ENCODE results near the gene UBN1. TPM values are rescaled to one million over a fixed set of nuclear protein-coding genes. Genes with fewer than 3 reads are reported as not detected.
A peak's percentile ranks its signal among the peaks of the same experiment; 100 is the strongest.

Gene UBN1
- polyA plus RNA-seq, 3 donors, result 35.1 to 36.2 (median 35.2) TPM

DNA sequence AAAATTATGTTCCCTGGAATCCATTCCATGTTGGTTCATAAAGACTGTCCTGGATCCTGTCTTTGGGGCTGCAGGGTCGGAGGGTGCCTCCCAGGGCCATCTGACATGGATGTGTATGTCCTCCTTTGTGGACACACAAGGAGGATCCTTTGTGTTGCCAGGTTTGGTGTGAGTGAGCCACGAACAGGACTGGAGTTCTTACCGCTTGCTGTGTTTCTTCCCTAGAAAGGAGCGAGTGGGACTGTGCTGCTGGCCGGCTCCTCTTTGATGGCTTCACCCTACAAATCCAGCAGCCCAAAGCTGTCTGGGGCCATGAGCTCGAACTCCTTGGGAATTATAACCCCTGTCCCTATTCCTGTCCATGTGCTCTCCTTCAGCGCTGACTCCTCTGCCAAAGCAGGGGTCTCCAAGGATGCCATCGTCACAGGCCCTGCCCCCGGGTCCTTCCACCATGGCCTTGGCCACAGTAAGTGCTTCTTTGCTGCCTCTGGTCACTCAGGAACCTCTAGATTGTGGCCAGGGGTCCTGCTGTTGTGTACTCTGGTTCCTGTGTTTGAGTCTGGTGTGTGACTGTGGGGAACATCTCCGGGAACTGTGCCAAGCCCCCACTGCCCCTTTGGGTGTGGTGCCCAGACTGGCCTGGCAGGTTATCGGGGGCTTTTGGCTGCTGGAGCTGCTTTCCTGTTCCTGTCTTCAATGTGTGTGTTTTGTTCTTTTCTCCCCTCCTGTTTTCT lies 29.5 kb downstream of the UBN1 start:
- no peak for DNase-seq (ENCODE audit: extremely low read depth in 1 of 11, low read depth in 9 of 11, low spot score in 4 of 11)

DNA sequence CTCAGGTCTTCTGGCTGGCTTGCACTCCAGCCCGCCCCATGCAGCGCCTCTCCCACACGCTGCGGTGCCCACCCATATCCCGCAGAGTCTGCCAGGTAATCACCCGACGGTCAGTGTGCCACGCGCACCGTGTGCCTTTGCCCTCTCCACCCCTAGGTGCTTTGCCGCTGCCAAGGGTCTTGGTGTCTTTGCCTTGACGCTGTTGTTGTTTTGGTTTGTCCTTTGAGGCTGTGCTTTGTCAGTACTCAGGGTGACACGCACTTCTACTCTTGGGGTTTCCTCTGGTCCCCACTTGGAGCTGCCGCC lies 30.1 kb downstream of the UBN1 start:
- no peak for DNase-seq (ENCODE audit: extremely low read depth in 1 of 11, low read depth in 9 of 11, low spot score in 4 of 11)

DNA sequence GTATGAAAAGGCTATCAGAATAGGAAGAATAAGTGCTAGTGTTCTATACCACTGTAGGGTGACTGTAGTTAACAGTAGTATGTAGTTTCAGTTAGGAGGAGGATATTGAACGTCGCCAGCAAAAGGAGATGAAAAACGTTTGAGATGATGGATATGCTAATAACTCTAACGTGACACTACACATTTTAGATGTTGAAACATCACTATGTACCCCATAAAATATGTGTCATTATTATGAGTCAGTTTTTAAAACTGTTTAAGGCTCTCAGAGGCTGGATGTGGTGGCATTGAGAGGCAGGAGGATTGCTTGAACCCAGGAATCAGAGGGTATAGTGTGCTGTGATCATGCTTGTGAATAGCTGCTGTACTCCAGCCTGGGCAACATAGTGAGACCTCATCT lies 31.8 kb downstream of the UBN1 start:
- DNase-seq (ENCODE audit: extremely low read depth in 1 of 11, low read depth in 9 of 11, low spot score in 4 of 11), result no peak

DNA sequence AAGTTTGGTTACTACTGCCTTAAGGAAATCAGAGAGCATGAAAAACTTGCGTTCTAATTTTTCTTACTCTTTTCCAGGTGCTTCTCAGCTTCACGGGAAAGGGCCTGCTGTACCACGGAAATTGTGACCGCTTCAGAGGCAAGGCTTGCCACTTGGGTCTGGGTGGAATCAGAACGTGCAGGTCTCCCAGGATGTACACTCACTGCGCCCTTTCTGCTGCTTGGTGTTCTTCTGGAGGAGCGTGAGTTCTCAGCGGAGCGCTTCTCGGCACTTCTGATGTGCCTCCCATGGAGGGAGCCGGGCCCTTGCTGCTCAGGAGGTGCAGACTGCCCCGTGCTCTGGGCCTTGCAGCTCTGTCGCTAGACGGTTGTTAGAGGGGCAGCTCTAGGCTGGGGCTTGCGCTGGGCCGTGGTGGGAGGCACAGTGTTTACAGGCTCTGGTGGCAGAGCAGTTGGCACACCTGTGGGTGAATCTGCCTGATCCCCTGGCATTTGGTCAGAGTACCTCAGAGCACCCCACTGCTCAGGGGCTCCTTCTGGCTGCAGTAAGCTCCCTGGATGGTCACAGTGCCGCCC lies 32.8 kb downstream of the UBN1 start:
- DNase-seq (ENCODE audit: extremely low read depth in 1 of 11, low read depth in 9 of 11, low spot score in 4 of 11), result no peak

DNA sequence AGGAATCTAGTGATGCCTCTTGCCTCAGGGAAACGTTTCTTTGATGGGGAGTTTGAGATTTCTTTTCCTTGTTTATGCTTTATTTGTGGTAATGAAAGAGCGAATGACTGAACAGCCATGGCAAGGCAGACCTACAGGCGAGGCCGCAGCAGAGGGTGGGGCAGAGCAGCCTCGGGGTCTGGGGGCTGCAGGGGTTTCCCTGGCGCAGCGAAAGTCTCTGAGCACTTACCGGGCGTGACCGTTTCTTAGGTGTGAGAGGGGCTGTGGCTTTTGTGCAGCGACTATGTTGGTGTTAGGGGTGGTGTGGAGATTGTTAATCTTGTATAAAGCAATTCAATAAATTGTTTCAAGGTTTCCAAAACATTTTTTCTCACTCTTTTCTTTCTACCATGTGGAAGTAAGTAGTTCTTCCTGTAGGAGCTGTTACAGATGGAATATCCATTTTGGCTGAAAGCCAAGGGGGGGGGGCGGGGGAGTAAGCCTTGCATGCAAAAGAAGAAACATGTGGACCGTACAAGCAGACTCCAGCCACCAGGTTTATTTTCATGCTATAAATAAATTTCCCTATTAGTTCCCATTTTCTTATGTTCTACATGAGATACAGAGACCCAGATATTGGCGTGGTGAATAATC lies 34.8 kb downstream of the UBN1 start:
- DNase-seq (ENCODE audit: extremely low read depth in 1 of 11, low read depth in 9 of 11, low spot score in 4 of 11), result peak in 6 of 11 donors; percentile 24 to 64 (median 40)

DNA sequence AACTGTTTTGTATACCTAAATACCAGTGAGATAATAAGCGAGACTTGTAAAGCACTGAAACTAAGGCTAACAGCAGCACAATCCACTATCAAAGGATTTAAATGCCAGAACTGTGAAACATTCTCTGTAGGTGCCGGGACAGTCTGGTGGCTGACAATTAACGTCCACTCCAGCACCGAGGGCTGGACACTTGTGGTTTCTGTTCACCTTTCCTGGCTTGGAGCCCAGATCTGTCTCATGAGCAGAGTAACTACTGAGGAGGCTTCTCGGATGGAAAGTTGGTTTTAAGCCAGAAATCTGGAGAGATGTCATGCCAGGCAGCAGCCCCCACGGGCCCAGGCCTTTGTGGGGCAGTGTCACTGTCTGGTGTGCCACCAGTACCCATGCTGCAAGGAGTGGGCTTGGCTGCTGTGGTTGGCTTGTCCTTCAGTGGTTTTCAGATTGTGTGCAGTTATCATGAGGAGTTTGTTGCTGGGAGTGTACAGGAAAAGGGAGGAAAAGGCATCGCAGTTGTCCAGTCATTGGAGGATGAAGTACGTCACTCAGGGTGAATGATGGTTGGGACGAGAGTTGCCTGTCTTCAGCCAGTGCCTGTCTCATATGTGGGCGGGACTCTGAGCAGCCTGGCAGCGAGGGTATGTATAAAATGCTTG lies 35.5 kb downstream of the UBN1 start:
- DNase-seq (ENCODE audit: extremely low read depth in 1 of 11, low read depth in 9 of 11, low spot score in 4 of 11), result peak in 2 of 11 donors; percentile 31 to 41

DNA sequence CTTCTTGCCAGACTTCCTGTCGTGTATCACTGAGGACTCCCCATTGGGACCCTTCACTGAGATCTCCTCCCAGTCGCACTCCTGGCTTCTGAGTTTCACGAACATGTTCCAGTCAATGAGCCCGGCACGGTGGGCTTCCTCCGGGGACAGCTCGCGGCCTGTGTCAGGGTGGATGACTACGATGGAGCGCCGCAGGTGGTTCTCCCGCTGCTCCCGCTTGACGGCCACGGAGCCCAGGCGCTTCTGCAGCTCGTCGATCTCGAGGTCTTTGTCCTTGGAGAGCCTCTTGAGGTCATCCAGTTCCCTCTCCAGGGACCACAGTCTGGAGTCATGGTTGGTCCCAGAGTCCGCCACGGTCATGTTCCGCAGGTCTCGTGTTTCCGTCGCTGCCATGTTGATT lies 36.2 kb downstream of the UBN1 start:
- no peak for DNase-seq (ENCODE audit: extremely low read depth in 1 of 11, low read depth in 9 of 11, low spot score in 4 of 11)

DNA sequence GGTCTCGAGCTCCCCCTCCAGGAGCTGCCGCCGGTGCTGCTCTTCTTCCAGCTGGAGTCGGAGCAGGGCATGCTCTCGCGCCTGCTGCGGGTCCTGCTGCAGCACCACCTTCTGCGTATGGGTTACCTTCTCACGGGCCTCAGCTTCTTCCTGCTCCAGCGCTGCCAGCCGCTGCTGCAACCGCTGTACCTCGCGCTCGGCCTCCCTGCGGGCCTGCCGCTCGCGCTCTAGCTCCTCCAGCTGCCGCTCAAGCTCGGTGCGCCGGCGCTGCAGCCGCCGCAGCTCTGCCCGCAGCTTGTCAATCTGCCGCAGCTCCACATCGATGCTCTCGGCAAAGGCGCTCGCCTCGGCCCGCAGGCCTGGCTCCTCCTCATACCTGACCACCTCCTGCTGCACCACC lies 36.9 kb downstream of the UBN1 start:
- no peak for DNase-seq (ENCODE audit: extremely low read depth in 1 of 11, low read depth in 9 of 11, low spot score in 4 of 11)

DNA sequence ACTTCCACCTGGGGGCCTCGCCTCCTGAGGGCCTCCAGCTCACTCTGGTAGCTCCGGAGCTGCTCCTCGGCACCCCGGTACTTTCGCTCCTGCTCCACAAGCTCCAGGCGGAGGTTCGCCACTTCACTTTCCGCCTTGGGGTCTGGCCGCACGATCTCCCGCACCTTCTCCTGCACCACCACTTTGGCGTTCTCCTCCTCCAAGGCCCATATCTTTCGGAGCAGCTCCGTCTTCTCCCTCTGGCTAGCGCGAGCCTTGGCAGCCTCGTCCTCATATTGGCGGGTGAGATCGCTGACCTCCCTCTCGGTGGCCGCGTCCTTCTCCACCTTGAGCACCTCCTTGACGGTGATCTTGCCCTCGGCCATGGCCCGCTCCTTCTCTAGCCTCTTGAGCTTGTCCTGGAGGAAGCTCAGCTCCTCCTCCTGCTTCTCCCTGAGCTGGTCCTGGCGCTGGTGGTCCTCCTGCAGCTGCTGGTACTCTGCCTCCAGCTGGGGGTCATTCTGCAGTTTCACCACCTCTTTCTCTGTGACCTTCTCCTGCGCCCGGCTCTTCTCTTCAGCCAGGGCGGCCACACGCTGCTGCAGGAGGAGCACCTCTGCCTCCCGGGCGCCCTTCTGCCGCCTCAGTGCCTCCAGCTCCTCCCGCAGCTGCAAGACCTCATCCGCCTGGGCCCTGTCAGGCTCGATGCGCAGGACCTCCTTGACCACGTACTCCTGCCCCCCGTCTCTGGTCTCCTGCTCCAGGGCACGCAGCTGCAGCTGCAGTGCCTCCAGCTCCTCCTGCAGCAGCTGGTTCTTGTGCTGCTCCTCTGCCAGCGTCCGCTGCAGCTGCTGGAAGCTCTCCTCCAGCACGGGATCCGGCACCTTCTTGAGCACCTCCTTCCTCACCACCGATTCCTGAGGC lies 37.9 kb downstream of the UBN1 start:
- no peak for DNase-seq (ENCODE audit: extremely low read depth in 1 of 11, low read depth in 9 of 11, low spot score in 4 of 11)

DNA sequence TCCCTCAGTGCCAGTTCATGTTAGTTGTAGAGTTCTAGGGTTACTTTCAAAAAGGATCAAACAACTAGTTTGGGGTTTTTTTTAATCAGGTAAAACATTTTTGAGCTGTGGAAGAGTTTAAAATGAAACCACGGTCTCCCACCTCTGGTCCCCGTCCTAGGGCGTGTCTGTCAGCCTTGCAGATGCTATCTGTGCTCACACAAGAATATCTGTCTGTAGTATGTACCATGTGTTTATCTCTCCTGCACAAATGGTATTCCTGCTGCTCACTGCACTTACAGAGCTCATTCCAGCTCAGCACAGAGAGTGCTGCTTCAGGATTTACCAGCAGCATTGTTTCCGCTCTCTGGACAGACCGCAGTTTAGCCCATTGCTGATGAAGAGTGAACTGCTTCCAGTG lies 38.9 kb downstream of the UBN1 start:
- DNase-seq (ENCODE audit: extremely low read depth in 1 of 11, low read depth in 9 of 11, low spot score in 4 of 11), result no peak

DNA sequence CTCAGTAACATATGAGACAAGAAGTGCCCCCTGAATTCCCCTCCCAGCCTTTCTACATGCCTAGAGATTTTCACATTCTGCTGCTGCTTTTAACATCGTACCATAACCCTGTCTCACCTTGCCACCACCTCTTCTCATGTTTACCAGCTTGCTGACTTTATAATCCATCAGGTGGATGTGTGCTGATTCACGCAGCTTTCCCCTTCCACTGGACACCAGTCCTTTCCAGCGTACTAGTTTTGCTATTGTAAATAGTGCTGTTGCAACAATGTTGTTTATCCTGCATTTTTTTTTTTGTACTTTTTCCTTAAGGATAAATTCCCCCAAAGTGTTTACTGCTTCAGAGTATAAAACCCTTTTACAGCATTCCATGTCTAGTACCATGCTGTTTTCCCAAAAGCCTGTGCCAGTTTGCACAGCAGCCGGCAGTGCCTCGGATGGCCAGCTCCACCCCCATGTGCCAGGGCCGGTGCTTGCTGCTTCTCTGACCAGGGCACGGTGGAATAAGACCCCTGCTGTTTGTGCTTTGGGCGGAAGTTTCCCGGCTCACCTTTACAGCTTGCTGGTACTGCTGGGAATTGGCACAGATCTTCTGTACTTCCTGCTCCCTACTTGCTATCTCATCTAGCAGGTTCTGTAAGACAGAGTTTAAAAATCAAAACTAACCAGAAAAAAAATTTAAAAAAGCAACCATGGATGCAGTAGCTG lies 41.3 kb downstream of the UBN1 start:
- DNase-seq (ENCODE audit: extremely low read depth in 1 of 11, low read depth in 9 of 11, low spot score in 4 of 11), result no peak

DNA sequence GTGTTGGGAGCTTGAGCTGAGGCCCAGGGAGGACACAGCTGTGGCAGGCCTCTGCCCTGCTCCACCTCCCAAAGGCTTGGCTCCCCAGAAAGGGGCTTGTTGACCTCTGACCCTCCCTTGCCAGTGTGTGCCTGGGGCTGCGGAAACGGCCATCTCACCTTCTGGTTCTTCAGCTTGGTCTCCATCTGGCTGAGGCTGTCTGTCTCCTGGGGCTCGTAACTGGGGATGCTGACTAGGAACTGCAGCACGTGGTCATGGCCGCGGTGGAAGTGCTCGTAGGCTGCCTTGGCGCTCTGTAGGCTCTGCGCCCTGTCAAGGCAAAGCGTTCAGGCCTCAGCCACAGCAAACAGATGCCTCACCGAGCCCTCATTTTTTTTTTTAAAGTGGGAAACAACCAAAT lies 42.7 kb downstream of the UBN1 start:
- DNase-seq (ENCODE audit: extremely low read depth in 1 of 11, low read depth in 9 of 11, low spot score in 4 of 11), result no peak

DNA sequence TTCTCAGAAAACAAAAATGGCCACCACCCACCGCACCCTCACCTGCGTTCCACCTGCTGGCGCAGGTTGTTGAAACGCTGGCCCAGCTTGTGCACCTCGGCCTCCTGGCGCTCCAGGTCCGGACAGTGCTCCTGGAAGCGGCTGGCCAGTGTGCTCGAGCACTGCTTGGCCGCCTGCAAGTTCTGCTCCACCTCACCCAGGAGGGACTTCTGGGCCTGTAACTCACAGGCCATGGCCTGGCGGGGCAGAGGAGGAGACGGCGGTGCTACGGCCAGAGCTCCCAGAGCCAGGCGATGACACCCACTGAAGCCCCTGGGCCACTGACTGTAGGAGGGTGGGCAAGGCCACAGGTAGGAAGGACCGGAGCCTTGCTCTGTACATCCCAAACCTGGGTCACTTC lies 43.4 kb downstream of the UBN1 start:
- no peak for DNase-seq (ENCODE audit: extremely low read depth in 1 of 11, low read depth in 9 of 11, low spot score in 4 of 11)

DNA sequence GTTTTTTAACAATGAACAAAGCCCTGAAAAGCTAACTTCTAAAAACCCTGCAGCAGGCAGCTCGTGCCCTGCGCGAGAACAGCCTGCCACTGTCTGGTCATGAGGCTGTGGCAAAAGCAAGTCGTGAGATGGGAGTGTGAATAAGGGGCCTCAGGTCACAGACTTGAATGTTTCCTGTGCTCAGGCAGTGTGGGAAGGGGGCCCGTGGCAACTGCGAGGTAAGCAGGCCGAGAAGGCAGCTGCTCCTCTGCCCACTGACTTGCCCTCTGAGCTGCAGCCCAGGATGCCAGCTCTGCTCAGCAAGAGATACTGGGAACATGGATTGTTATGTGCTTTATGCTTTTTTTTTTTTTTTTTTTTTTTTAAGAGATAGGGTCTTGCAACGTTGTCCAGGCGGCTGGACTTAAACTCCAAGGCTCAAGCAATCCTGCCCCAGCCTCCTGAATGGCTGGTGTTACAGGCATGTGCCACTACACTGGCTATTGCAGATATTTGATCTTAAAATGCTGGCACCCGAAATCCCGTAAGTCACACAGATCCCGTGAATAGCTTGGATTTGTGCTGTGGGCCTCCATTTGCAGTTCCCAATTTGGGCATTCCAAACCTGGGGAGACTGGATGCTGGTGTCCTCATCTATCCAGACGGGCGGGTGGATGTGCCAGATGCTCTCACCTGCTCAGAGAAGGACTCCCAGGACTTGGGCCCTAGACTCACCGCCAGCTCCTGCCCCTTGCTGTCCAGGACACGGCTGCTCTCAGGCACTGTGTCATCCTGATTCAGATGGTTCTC lies 44.0 kb downstream of the UBN1 start:
- DNase-seq (ENCODE audit: extremely low read depth in 1 of 11, low read depth in 9 of 11, low spot score in 4 of 11), result no peak

DNA sequence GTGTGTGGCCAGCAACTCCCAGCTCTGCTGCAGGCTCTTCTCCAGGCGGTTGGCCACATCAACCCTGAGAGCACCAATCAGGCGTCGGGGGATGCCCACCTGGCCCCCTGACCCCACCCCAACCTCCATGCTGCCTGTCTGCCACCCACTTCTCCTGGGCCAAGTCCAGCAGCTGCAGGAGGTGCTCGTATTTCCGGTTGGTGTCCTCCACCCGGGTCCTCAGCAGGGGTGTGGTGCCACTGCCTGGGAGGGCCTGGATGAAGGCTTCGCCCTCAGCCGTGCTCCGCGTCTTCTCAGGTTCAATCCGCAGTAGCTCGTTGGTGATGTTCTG lies 44.6 kb downstream of the UBN1 start:
- DNase-seq (ENCODE audit: extremely low read depth in 1 of 11, low read depth in 9 of 11, low spot score in 4 of 11), result no peak

DNA sequence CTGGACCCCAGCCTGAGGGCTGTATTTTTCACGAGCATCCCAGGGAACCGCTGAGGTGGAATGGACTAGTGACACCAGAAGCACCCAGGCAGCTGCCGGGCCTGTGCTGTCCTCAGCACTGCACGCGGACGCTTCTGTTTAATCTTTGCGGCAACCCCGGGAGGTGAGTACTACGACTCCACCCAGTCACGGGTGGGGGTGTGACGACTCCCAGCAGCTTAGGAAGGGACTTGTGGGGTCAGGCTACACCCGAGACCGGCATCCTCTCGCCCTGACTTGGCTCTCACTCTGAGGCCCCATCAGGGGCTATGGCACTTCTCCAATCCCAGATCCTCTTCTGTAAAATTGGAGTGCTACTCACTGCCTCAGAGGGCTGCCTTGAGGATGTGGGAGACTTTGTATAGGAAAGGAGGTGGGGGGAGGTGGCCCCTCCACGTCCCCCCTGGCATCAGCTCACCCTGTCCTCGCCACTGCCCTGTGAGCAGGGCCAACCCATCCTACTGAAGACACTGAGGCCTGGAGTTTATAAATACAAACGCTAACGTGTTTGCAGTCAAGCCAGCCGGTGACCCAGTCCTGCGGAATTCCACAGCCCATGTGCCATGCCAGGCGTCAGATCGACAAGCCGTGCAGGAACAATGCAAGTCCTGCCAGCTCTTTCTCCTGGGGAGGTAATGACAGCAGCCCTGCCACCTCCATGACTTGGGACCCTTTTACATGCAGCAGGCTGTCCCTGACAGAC lies 45.3 kb downstream of the UBN1 start:
- DNase-seq (ENCODE audit: extremely low read depth in 1 of 11, low read depth in 9 of 11, low spot score in 4 of 11), result peak in 1 of 11 donors; percentile 17

DNA sequence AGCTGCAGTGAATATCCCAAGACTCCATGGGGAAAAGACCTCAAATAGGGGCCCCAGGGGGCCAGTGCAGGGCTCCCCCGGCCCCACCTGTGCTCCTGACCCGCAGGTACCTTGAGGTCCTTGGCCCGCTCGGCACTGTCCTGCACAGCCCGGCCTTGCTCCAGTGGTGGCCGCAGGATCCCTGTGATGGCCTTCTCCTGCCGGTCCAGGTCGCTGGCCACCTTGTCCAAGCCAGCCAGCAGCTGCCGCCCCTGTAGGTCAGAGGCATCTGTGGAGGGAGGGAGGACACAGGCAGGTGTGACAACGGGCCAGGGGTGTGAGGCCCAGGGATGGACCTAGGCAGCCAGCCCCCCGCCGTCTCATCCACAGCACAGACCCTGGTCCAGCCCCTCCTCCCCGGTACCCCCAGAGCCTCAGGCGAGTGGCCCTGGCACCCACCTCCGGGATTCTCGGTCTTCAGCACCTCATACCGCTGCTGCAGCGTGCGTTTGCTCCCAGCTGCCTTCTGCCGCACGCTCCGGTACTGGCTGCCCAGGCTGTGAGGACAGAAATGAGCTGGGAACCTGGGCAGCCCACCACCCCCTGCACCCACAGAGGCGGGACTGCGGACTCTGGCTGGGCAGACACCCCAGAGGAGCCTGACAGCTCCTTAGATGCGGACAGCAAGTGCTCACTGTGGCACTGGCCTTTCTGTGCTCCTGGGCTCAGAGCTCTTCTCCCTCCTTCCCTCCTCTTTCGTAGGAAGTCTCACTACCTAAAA lies 46.0 kb downstream of the UBN1 start:
- DNase-seq (ENCODE audit: extremely low read depth in 1 of 11, low read depth in 9 of 11, low spot score in 4 of 11), result no peak
